Ovary (tissue), 10 donors: Measurements from ENCODE around the gene NR2F1. TPM values are rescaled to one million over a fixed set of nuclear protein-coding genes. Genes with fewer than 3 reads are reported as not detected.
"Not testable (repeated sequence)": the region's sequence is repeated elsewhere in the genome, so short reads cannot be mapped to it uniquely, and the experiment has no call there.

ENCODE experiments used
- DNase-seq, 5 donors: peaks; one replicate each; pipeline ENCODE4 v3.0.0-alpha.2; 2019 to 2020
- H3K27ac ChIP-seq, 2 donors: fragments of 200-600 bp; one replicate each; pipeline versions ENCODE4 v1.5.1 to v1.8.0; 2019 to 2022
- H3K27me3 ChIP-seq: fragments of 200-600 bp; one replicate; pipeline ENCODE4 v1.8.0; 2022
- H3K36me3 ChIP-seq: fragments of 200-600 bp; sonication (generic); one replicate; pipeline ENCODE4 v1.5.1; 2019
- H3K4me1 ChIP-seq: one replicate; pipeline ENCODE4 v1.8.1; 2013; ENCODE audit warnings: mild to moderate bottlenecking, moderate library complexity; ENCODE audit not compliant: insufficient read depth
- H3K4me3 ChIP-seq: fragments of 200-600 bp; sonication (generic); one replicate; pipeline ENCODE4 v1.5.1; 2017
- H3K9me3 ChIP-seq, 2 donors: fragments of 200-600 bp in 1 of 2; sonication (generic) in 1 of 2; one replicate each; pipeline versions ENCODE4 v1.5.1 to v1.8.1; 2013 to 2019; ENCODE audit warnings: mild to moderate bottlenecking in 1 of 2, moderate library complexity in 1 of 2
- EP300 ChIP-seq: sonication (generic); formaldehyde crosslinking; IDR thresholded peaks from one replicate; pipeline ENCODE4 v1.6.1; 2017; ENCODE audit warnings: antibody characterized with exemption
- POLR2A ChIP-seq: fragments of 450-650 bp; IDR thresholded peaks from one replicate; pipeline ENCODE4 v1.6.1; 2017; ENCODE audit warnings: antibody characterized with exemption, mild to moderate bottlenecking, moderate library complexity
- WGBS, 3 donors: extraction: QIAGEN DNeasy Blood & Tissue Kit in 1 of 3; methylation state at CpG; one replicate each; pipeline versions ENCODE4 v1.1.5 to v1.1.7; 2013 to 2017; 5-methylcytosine and 5-hydroxymethylcytosine counted together
- intact Hi-C, 4 donors: fragments of 100-400 bp; cut with DNase I; formaldehyde crosslinking; loops; one replicate each; pipeline versions ENCODE4 v1.11.0 to v1.15.1; 2022 to 2023
- long read RNA-seq, 3 donors: library from polyadenylated mRNA in 2 of 3; unstranded in 2 of 3; transcript quantifications; one replicate each; pipeline ENCODE4 v2.0.0 and lab custom pipeline, GENCODE V29; 2021 to 2026
- polyA plus RNA-seq, 2 donors: library from polyadenylated mRNA; stranded (reverse); fragments of 200-250 nt in 1 of 2; fragments of 350-450 nt in 1 of 2; fragmentation: Illumina TruSeq in 1 of 2; extraction: RNeasy Lipid Tissue Mini Kit (QIAGEN cat#74804) in 1 of 2; gene quantifications; one replicate each; pipeline ENCODE4 v1.2.3, GENCODE V29; 2013 to 2014
- total RNA-seq, 7 donors: library from RNA; depleted of rRNA in 2 of 7; stranded (reverse); fragments of >200 nt in 2 of 7; fragmentation: NEBNext Ultra II Directional in 3 of 7; extraction: Animal tissue kit (Norgen Biotek cat#: 25700) in 3 of 7; gene quantifications; one replicate each; pipeline versions ENCODE4 v1.1.0 to v1.2.4, GENCODE V29; 2016 to 2023
- TF ChIP-seq, protein P1 (sequence below), 3 donors: fragments of 450-650 bp in 2 of 3; fragments of 200-600 bp in 1 of 3; IDR thresholded peaks; one replicate each; pipeline versions ENCODE4 v1.5.1 to v1.8.0; 2016 to 2022; ENCODE audit warnings: antibody characterized with exemption in 3 of 3, mild to moderate bottlenecking in 1 of 3
- donor health status: DM: no; HTN: no; CAD: no; lungs with moderate emphysema.
- donor health status: DM: no; HTN: no; CAD: no.
- donor health status: Bipolar disorder and iron deficiency.
- donor health status: DM: yes; HTN: yes; CAD: no.
- donor health status: DM: no; HTN: no; CAD: no.
- donor health status: DM: yes; HTN: yes; CAD: no.

NR2F1 gene
- total RNA-seq: 100 to 1,000 TPM in 2 of 7 donors, 10 to 100 TPM in 5; 51.6 to 179 (median 71.5) TPM
- polyA plus RNA-seq: 10 to 100 TPM; 47.6 to 96.5 TPM
- long read RNA-seq, donor 1, transcript NR2F1-206 (3 exons, 3,841 nt): major isoform, 82 of 167 reads
- long read RNA-seq, donor 1, partial matches to known transcripts: 75 of 167 reads
- long read RNA-seq, donor 1, other reads (novel, unspliced or antisense): 10 of 167 reads
- long read RNA-seq, donor 2, transcript NR2F1-206 (3 exons, 3,841 nt): major isoform, 9 of 15 reads
- long read RNA-seq, donor 2, partial matches to known transcripts: 6 of 15 reads
- long read RNA-seq, donor 2, other reads (novel, unspliced or antisense): 0 of 15 reads
- long read RNA-seq, donor 3, transcript NR2F1-206 (3 exons, 3,841 nt): major isoform, 37 of 81 reads
- long read RNA-seq, donor 3, partial matches to known transcripts: 32 of 81 reads
- long read RNA-seq, donor 3, other reads (novel, unspliced or antisense): 12 of 81 reads

DNA sequence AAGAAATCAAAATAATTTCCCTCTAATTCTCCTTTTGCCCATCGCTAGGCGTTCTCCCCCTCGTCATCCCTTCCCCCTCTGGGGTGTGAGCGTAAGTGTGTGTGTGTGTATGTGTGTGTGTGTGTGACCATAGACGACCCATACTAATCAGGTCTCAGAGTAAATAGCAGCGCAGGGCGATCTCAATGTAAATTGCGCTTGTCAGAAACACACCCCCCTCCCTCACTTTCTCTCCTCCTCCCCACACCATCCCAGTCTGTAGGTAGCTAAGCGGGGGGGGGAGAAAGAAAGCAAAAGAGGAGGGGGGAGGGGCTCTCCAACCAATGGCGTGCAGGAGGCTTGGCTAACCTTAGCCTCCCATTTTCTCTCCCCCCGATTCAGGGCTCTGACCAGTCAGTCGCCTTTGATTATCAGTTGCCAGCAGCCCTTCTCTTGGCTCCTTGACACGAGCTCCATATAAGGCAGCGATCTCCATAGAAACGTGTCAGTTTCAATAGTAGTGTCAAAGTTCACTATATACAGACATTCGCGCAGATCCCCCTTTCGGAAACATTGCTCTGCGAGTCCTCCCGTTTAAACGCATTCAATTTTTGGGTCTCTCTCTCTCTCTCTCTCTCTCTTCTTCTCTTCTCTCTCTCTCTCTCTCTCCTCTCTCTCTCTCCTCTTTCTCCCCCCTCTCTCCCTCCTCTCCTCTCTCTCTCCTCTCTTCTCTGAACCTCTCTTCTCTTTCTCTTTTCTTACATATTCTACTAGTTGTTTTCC lies at the start of gene NR2F1:
TSS of gene NR2F1 (plus strand) at position 546 of the 762 bp plus-strand sequence. CDS start 1,802 bp downstream, outside the sequence.
- peak within 1 kb of the TSS; percentile 67 for H3K4me3 ChIP-seq
- no peaks in the 10 kb centered on the region for H3K27me3 ChIP-seq
- no peaks in the 10 kb centered on the region for H3K9me3 ChIP-seq
- peak; percentile 83 to 95 (median 90) for DNase-seq
- 0 to 1% (median 1%) methylated on average over 21 of the region's 21 CpGs for WGBS, 3 donors
- peak within 1 kb of the TSS; percentile 55 to 68 for H3K27ac ChIP-seq
- TF ChIP-seq POLR2A (peak; percentile 63), EP300 (no peak)
- TF ChIP-seq, protein P1, sequence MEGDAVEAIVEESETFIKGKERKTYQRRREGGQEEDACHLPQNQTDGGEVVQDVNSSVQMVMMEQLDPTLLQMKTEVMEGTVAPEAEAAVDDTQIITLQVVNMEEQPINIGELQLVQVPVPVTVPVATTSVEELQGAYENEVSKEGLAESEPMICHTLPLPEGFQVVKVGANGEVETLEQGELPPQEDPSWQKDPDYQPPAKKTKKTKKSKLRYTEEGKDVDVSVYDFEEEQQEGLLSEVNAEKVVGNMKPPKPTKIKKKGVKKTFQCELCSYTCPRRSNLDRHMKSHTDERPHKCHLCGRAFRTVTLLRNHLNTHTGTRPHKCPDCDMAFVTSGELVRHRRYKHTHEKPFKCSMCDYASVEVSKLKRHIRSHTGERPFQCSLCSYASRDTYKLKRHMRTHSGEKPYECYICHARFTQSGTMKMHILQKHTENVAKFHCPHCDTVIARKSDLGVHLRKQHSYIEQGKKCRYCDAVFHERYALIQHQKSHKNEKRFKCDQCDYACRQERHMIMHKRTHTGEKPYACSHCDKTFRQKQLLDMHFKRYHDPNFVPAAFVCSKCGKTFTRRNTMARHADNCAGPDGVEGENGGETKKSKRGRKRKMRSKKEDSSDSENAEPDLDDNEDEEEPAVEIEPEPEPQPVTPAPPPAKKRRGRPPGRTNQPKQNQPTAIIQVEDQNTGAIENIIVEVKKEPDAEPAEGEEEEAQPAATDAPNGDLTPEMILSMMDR (IDR thresholded peaks at IDR 0.05): peak in 2 of 3 donors; percentile 100
- no peaks in the 10 kb centered on the region for H3K36me3 ChIP-seq
- peaks cover 3% of the 10 kb centered on the region for H3K4me1 ChIP-seq
- intact Hi-C loops: loop anchor here in 3 of 4 donors (5.0 to 10.0 kb wide), 5 partner anchors 51 to 668 kb away; no protein-coding TSS in a partner anchor

DNA sequence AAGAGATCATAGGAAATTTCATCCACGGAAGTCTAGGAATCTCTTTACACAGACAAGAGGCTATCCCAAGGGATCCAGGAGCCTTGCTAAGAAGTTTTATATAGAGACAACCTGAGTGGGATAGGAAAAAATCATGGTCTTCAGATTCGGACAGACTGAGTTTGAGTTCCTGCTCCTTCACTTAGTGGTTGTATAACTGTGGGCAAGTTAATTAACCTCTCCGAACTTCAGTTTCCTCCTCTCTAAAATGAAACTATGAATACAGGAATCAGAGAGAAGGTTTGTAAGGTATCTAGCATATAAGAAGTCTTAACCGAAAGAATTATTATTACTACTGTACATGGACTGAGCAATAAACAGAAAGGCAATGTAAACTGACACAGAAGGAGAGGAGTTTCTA lies 37.1 kb upstream of the NR2F1 start:
- H3K4me3 ChIP-seq: no peak overlapping the region
- no peaks in the 10 kb centered on the region for H3K9me3 ChIP-seq
- intact Hi-C loops: no loop called here
- no peaks in the 10 kb centered on the region for H3K36me3 ChIP-seq
- no peaks in the 10 kb centered on the region for H3K4me1 ChIP-seq
- H3K27ac ChIP-seq: no peak overlapping the region
- TF ChIP-seq, protein P1 (IDR thresholded peaks at IDR 0.05): no peak
- TF ChIP-seq POLR2A: no peak
- no peak for TF ChIP-seq EP300
- DNase-seq: no peak
- no peaks in the 10 kb centered on the region for H3K27me3 ChIP-seq
- 69 to 78% (median 75%) methylated on average over 4 of the region's 4 CpGs for WGBS, 3 donors

DNA sequence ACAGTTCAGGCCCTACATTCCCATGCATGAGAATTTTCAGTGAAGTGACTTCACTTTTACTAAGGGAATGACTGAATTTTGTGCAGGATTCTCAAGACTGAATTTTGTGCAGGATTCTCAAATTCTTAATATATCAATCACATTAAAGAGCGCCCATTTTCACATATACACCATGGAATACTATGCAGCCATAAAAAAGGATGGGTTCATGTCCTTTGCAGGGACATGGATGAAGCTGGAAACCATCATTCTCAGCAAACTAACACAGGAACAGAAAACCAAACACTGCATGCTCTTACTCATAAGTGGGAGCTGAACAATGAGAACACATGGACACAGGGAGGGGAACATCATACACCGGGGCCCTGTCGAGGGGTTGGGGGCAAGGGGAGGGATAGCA lies 33.4 kb upstream of the NR2F1 start:
- H3K36me3 ChIP-seq, H3K4me3 ChIP-seq, intact Hi-C loops, H3K9me3 ChIP-seq, DNase-seq, H3K27me3 ChIP-seq, H3K27ac ChIP-seq, H3K4me1 ChIP-seq: not testable (repeated sequence)
- 94 to 99% (median 98%) methylated on average over 3 of the region's 3 CpGs for WGBS, 3 donors

GRCh38 chr5:93557021-93557604 lies 25.9 kb upstream of the NR2F1 start:
- H3K36me3 ChIP-seq: no peaks in the 10 kb centered on the region

More at GRCh38 chr5:93557021-93557604, 25.9 kb upstream of the NR2F1 start:
- no peak for DNase-seq
- H3K27ac ChIP-seq: no peak overlapping the region
- WGBS, 3 donors: 95 to 98% (median 96%) methylated on average over 2 of the region's 2 CpGs
- no peaks in the 10 kb centered on the region for H3K27me3 ChIP-seq
- no peaks in the 10 kb centered on the region for H3K4me1 ChIP-seq
- H3K9me3 ChIP-seq: no peaks in the 10 kb centered on the region
- TF ChIP-seq, protein P1 (IDR thresholded peaks at IDR 0.05): no peak
- no peak for TF ChIP-seq EP300
- TF ChIP-seq POLR2A: no peak
- intact Hi-C loops: no loop called here
- no peak overlapping the region for H3K4me3 ChIP-seq
